ENCODE results near the gene GRID2. TPM values are rescaled to one million over a fixed set of nuclear protein-coding genes. Genes with fewer than 3 reads are reported as not detected.

GRID2 gene
- total RNA-seq, 1 donor from 2014 or later = not detected

DNA sequence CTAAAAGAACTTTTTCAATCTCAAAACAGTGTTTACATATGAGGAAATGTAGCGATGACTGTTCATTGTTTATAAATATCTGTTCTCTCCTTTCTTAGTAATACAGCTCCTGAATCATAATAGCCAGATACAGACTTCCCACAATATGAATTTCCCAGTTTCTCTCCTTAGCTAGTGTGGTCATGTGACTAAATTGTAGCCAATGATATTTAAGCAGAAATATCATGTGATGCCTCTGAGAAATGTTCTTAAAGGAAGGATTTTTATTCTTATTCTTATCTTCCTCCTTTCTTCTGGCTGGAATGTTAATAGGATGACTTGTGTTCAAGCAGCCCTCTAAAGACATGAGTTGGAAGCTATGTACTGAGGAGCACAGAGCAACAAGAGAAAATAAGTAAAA lies 1141.1 kb downstream of the GRID2 start:
- TF ChIP-seq, protein P1, sequence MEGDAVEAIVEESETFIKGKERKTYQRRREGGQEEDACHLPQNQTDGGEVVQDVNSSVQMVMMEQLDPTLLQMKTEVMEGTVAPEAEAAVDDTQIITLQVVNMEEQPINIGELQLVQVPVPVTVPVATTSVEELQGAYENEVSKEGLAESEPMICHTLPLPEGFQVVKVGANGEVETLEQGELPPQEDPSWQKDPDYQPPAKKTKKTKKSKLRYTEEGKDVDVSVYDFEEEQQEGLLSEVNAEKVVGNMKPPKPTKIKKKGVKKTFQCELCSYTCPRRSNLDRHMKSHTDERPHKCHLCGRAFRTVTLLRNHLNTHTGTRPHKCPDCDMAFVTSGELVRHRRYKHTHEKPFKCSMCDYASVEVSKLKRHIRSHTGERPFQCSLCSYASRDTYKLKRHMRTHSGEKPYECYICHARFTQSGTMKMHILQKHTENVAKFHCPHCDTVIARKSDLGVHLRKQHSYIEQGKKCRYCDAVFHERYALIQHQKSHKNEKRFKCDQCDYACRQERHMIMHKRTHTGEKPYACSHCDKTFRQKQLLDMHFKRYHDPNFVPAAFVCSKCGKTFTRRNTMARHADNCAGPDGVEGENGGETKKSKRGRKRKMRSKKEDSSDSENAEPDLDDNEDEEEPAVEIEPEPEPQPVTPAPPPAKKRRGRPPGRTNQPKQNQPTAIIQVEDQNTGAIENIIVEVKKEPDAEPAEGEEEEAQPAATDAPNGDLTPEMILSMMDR (conservative IDR thresholded peaks at IDR 0.05; ENCODE audit: low read depth, low read length) = no peak
- H3K4me3 ChIP-seq (ENCODE audit: low read depth, low read length) = no peak overlapping the region
- DNase-seq (ENCODE audit: low read depth) = no peak

DNA sequence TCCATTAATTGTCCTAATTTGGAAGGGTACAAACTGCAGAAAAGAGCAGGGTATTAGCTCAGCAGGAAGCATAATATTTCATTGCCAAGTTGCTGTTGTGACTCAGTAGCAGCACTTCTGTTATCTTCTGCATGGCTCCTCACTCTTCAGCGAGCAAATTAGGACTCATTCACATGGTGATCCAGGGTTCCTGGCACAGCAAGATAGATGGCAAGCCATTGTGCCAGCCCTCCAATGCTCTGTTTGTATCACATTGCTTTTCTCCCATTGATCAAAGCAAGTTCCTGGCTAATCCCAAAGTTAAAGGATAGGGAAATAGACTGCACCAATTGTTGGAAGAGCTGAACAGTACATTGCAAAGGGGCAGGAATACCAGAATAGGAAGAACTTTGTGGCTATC lies 1142.3 kb downstream of the GRID2 start:
- TF ChIP-seq, protein P1 (conservative IDR thresholded peaks at IDR 0.05; ENCODE audit: low read depth, low read length) = no peak
- no peak for DNase-seq (ENCODE audit: low read depth)
- H3K4me3 ChIP-seq (ENCODE audit: low read depth, low read length) = no peak overlapping the region

DNA sequence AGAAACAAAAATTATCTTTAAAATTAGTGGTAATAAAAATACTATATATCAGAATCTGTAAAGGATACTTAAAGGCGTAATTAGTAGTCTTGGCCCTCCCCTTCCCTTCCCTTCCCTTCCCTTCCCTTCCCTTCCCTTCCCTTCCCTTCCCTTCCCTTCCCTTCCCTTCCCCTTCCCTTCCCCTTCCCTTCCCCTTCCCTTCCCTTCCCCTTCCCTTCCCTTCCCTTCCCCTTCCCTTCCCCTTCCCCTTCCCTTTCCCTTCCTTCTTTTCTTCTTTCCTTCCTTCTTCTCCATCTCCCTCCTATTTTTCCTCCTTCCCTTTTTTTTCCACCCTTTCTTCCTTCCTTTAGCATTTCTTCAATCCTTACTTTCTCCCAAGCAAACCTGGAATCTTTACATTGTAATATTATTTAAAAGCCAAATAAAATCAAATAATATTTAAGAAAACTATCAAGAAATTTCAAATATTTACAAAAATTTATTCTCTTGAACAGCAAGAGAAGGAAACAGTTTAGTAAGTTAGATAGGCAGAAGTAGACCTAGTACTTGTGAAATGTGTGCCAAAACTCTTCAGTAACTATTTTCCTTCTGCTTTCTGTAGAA lies 1145.0 kb downstream of the GRID2 start:
- DNase-seq (ENCODE audit: low read depth) = no peak
- H3K4me3 ChIP-seq (ENCODE audit: low read depth, low read length) = no peak overlapping the region
- TF ChIP-seq, protein P1 (conservative IDR thresholded peaks at IDR 0.05; ENCODE audit: low read depth, low read length) = no peak

DNA sequence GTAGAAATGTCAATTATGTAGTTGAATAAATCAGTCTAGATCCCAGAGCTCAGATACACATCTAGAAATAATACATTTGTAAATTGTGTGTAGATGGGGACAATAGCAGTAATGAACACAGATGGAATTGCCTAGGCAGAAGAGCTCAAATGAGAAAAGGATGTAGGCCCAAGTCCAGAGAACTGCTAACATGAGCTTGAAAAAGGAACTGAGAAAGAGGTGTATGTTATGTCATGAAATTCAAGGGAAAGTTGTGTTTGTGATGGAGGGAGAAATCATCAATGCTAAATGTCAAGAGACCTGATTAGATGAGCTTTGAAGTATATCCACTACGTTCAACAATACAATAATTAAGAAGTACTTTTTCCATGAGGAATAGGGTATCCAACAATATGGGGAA lies 1148.2 kb downstream of the GRID2 start:
- no peak overlapping the region for H3K4me3 ChIP-seq (ENCODE audit: low read depth, low read length)
- TF ChIP-seq, protein P1 (conservative IDR thresholded peaks at IDR 0.05; ENCODE audit: low read depth, low read length) = no peak
- DNase-seq (ENCODE audit: low read depth) = no peak

DNA sequence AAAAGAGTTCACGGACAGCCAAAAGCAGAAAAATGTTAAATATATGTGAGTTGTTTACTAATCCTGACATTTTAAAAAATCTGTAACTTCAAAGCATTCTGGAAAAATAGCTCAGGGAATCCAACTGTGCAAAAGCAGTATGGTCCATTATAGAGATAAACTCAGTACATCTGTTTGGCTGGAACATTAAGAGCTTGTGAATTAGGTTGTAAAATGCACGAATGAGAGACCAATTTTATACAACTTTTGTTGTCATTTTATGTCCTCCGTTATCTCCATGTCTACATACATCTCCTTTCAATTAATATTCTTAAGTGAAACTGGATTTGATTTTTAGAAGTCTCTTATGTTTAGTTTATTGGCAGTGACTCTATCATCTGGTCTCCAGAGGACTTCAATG lies 1157.8 kb downstream of the GRID2 start:
- H3K4me3 ChIP-seq (ENCODE audit: low read depth, low read length) = no peak overlapping the region
- TF ChIP-seq, protein P1 (conservative IDR thresholded peaks at IDR 0.05; ENCODE audit: low read depth, low read length) = no peak

GRCh38 chr4:93466446-93466845 lies 1162.7 kb downstream of the GRID2 start:
- no peak overlapping the region for H3K4me3 ChIP-seq (ENCODE audit: low read depth, low read length)
- no peak for DNase-seq (ENCODE audit: low read depth)

More for the DNA sequence above, 1157.8 kb downstream of the GRID2 start:
- no peak for DNase-seq (ENCODE audit: low read depth)

More at GRCh38 chr4:93466446-93466845, 1162.7 kb downstream of the GRID2 start:
- TF ChIP-seq, protein P1 (conservative IDR thresholded peaks at IDR 0.05; ENCODE audit: low read depth, low read length) = no peak

Measured in epithelial cell of proximal tubule (primary cell).